Stimulated activated CD4-positive, alpha-beta T cell treated with anti-CD3 and anti-CD28 coated beads, TNF-alpha, amount 100 ng/mL, for 24 hours (primary cell): Measurements from ENCODE around the gene JSRP1.
"Not testable (repeated sequence)": the region's sequence is repeated elsewhere in the genome, so short reads cannot be mapped to it uniquely, and the experiment has no call there.

ENCODE experiments used
- DNase-seq, 3 experiments: peaks; one replicate each; pipeline ENCODE4 v3.0.0-alpha.2; 2020; ENCODE audit warnings: low read depth in 3 of 3

Gene JSRP1

GRCh38 chr19:2282062-2282861 is 26.0 kb upstream of the JSRP1 start, which contains the start of gene PEAK3:
TSS of gene PEAK3 (minus strand) at chr19:2282175. CDS start at chr19:2280931, 1,244 bp downstream.
- no peak for DNase-seq

- not testable (repeated sequence) for DNase-seq
Measured at GRCh38 chr19:2281265-2282061, 25.2 kb upstream of the JSRP1 start.

GRCh38 chr19:2280633-2281264 is 24.5 kb upstream of the JSRP1 start:
- no peak for DNase-seq

- DNase-seq = no peak
Measured at GRCh38 chr19:2278459-2279158, 22.4 kb upstream of the JSRP1 start.

GRCh38 chr19:2277138-2277537 is 20.9 kb upstream of the JSRP1 start:
- DNase-seq = no peak

GRCh38 chr19:2276429-2276986 is 20.3 kb upstream of the JSRP1 start:
- no peak for DNase-seq

- DNase-seq = no peak
Measured at GRCh38 chr19:2275588-2276428, 19.6 kb upstream of the JSRP1 start.

GRCh38 chr19:2274931-2275535 is 18.8 kb upstream of the JSRP1 start:
- peak in 1 of 3 experiments; percentile 46 for DNase-seq

- DNase-seq = no peak
Measured at GRCh38 chr19:2274185-2274711, 18.0 kb upstream of the JSRP1 start.

- peak; percentile 48 to 73 (median 54) for DNase-seq
Measured at GRCh38 chr19:2273356-2274184, 17.4 kb upstream of the JSRP1 start.

- no peak for DNase-seq
Measured at GRCh38 chr19:2271234-2272103, 15.3 kb upstream of the JSRP1 start.

- DNase-seq = peak; percentile 53 to 76 (median 61)
Measured at GRCh38 chr19:2270423-2271233, 14.4 kb upstream of the JSRP1 start.

GRCh38 chr19:2270157-2270422 is 13.9 kb upstream of the JSRP1 start:
- peak in 1 of 3 experiments; percentile 50 for DNase-seq

- peak; percentile 97 to 99 (median 98) for DNase-seq
Measured at GRCh38 chr19:2269244-2270156, 13.3 kb upstream of the JSRP1 start.

- no peak for DNase-seq
Measured at GRCh38 chr19:2268861-2269243, 12.6 kb upstream of the JSRP1 start.

GRCh38 chr19:2268480-2268830 is 12.2 kb upstream of the JSRP1 start:
- DNase-seq = no peak
